Putamen (tissue), 1 donor: ENCODE measurements around the gene AVP.
"Not testable (repeated sequence)": the region's sequence is repeated elsewhere in the genome, so short reads cannot be mapped to it uniquely, and the experiment has no call there.

Experiments used
- DNase-seq: peaks from one replicate; pipeline ENCODE4 v3.0.0-alpha.2; 2016; ENCODE audit warnings: low spot score

The AVP gene

GRCh38 chr20:3082955-3083952 is 1.3 kb downstream of the AVP start:
- no peak for DNase-seq

DNA sequence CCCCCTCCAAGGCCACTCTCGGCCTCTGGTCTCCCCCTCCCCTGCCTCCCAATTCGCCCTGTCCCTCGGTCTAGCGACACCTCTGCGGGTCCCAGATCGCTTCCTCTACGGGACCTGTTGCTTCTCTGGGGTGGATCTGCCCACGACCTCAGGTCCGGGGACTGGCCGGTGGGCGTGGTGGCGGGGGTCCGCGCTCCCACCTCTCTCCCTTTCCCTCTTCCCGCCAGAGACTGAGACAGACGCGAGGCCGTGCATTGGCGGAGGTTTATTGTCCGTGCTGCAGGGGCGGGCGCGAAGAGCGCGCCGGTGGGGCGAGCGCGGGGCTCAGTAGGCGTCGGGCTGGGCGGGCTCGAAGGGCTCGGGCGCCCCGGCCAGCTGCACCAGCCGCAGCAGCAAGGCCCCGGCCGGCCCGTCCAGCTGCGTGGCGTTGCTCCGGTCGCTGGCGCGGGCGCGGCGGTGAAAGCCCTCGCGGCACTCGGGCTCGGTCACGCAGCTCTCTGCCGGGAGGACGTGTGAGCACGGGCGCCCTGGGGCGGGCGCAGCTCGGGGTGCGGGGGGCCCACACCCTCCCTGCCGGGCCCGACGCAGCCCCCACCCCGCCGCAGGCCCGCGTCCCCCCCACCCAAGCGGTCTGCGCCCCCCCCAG is 2.1 kb downstream of the AVP start:
- DNase-seq, result no peak

DNA sequence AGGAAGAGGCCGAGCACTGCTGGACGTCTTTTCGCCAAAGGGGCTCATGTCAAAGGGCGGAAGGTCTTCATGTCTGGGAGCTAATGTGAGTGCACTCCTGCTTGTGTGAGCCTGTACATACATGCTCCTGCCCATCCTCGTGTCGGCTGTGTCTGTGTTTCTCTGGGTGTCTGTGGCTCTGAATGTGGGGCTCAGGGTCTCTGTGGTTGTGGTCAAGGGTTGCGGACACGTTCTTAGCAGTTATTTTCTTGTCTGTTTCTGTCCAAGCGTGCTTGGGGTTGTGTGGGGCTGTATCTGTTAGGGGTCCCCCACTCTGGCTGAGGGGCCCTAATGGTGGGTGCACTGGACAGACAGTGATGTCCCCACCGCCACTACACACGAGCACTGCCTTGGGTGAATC is 2.9 kb downstream of the AVP start:
- DNase-seq, result no peak

DNA sequence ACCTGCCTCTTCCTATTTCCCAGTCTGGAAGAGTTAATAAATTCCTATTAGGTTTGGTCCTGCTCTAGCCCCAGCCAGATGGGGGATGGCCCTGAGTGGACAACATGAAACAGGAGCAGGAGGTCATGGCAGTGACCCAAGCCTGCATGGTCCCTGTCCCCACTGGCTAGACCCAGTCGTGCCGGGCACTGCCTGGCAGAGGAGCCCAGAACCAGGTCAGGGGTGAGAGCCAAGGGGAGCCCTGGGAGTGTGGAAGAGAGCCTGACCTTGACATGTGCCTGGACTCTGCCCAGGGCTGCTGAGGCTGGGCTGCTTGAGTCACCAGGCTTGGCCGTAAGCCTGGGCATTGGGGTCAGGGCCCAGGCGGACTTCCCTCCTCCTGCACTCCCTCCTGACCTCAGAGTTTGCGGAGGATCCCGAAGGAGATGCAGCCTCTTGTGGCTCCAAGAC is 3.6 kb downstream of the AVP start:
- no peak for DNase-seq

DNA sequence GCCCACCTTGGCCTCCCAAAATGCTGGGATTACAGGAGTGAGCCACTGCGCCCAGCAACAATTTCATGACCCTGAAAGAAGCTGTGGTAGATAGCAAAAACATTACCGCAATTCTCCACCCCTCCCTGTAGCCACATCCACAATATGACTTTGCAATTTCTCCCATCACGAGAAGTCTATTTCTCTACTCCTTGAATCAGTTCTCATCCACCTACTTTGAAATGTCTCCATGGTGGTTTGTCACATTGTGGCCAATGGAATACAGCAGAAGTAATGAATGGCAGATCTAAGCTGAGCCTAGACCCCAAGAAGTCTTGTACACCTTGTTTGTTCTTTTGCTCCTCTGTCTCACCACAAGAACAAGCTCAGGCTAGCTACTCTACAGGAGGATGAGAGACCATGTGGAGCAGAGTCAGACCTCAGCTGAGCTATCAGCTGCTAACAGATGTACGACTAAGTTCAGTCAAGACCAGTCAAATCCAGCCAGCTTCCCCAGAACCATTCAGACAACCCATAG is 6.8 kb downstream of the AVP start:
- no peak for DNase-seq

DNA sequence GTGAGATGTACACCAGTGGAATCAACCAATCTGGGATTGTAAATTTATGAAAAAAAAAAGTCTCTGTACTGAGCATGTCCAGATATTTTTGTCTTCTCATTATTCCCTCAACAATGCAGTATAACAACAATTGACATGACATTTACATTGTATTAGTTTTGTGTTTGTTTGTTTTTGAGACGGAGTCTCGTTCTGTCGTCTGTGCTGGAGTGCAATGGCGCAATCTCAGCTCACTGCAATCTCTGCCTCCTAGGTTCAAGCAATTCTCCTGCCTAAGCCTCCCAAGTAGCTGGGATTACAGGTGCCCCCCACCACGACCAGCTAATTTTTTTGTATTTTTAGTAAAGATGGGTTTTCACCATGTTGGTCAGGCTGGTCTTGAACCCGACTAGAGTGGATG is 9.2 kb downstream of the AVP start:
- DNase-seq, result not testable (repeated sequence)

GRCh38 chr20:3074812-3075211 is 9.7 kb downstream of the AVP start:
- DNase-seq, result no peak

DNA sequence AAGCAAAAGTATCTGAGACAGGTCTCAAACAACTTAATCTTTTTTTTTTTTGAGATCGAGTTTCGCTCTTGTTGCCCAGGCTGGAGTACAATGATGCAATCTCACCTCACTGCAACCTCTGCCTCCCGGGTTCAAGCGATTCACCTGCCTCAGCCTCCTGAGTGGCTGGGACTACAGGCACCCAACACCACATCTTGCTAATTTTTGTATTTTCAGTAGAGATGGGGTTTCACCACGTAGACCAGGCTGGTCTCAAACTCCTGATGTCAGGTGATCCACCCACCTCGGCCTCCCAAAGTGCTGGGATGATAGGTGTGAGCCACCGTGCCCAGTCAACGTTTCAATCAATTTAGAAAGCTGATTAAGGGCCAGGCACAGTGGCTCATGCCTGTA is 11.3 kb downstream of the AVP start:
- DNase-seq, result not testable (repeated sequence)

- no peak for DNase-seq
These were observed 11.8 kb downstream of the AVP start for GRCh38 chr20:3072530-3073250.

- DNase-seq, result no peak
These were observed 12.7 kb downstream of the AVP start, which contains the start of gene OXT for GRCh38 chr20:3071610-3072529. OXT (plus strand) TSS chr20:3071620; CDS start chr20:3071656, 36 bp downstream.

GRCh38 chr20:3071266-3071609 is 13.3 kb downstream of the AVP start:
- DNase-seq, result no peak

- DNase-seq, result no peak
These were observed 13.8 kb downstream of the AVP start for GRCh38 chr20:3070725-3071124.

DNA sequence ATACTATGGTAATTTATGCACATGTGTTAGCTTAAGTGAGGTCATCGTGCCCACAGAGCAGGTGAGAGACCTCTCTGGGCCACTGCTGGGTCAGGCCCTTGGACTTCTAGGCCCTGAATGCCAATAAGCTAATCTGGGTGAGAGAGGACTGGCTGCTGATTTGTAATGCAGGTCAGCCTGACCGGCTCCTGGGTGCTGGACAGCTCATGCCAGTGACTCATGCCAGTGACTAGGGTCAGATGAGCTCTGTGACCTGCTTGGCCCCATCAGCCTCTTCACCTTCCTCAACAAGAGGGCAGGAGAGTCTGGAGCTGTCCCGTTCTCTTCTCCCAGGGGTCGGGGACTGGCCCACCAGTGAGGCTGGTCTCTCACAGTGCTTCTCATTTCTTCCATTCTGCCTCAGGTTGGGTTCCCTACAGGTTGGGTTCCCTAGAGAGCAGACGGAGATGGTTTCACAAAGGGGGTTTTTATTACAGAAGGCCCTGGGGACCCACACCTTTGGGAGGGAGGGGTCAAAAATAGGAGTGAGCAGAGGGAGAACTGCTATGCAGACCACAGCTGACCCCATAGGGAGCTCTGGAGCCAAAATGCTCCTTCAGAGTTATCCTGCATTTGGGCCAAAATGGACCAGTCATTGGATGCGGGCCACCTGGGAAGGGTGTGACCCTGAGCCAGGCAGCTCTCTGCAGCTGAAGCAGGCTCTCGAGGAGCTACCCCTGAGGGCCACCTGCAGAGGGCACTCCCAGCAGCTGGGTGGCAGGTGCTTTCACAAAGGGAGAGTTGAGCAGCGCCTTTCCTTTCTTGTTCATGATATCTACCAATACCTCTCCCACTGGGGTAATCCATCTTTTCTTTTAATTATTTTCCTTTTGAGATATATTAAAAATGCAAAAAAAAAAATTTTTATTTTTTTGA is 15.3 kb downstream of the AVP start:
- DNase-seq, result no peak

DNA sequence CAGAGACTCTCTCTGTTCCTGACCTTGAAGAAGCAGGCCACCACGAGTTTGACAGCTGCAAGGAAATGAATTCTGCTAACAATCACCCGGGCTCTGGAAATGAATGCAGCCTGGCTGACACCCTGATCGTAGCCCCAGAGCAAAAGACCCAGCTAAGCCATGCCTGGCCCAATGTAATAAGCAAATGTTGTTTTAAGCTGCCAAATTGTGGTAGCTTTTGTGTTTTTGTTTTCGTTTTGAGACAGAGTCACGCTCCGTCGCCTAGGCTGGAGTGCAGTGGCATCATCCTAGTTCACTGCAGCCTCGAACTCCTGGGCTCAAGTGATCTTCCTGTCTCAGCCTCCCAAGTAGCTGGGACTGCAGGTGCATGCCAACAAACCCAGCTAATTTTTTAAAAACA is 16.4 kb downstream of the AVP start:
- DNase-seq, result no peak

- DNase-seq, result no peak
These were observed 17.1 kb downstream of the AVP start for GRCh38 chr20:3067139-3068014.

DNA sequence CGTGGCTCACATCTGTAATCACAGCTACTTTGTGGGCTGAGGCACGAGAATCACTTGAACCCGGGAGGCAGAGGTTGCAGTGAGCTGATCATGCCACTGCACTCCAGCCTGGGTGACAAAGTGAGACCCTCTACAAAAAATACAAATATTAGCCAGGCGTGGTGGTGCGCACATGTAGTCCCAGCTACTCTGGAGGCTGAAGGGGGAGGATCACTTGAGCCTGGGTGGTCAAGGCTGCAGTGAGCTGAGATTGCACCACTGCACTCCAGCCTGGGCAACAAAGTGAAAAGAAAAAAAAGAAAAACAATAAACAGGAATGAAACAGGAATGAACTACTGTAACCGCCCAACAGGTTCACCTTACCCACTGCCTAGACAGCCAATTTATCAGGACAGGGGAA is 20.4 kb downstream of the AVP start:
- not testable (repeated sequence) for DNase-seq

DNA sequence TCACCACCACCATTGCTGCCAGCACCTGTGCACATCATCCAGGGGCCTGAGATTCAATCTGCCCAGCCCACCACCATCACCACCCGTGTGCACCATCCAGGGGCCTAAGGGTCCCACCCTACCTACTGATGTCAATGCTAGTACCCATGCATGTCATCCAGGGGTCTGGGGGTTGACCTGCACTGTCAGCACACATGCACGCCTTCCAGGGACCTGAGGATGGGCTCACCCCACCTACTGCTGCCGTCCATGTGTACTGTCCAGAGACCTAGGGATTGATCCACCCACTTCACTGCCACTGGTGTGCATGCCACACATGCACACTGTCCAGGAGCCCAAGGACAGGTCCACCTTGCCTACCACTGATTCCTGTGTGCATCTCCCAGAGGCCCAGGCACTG is 25.0 kb downstream of the AVP start:
- no peak for DNase-seq

DNA sequence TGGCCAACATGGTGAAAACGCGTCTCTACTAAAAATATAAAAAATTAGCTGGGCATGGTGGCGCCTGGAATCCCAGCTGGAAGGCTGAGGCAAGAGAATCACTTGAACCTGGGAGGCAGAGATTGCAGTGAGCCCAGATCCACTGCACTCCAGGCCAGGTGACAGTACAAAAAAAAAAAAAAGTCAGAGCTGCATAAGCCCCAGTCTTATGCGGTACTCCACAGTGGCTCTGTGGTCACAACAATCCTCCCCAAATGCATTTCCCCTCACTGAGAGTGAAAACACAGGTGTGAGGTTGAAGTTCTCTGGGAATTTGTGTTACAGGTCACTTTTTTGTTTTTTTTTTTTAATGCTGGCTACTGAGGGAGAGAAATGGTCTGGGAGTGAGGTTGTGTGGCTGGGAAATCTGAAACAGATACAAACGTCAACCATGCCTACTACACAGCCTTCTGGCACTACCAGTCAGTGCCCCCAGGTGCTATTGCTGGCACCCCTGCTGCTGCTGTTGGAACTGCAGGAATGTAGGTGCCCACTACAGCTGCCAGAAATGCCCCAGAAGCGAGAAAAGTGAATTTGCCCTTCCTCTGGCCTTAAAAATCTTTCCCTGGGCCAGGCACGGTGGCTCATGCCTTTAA is 33.0 kb downstream of the AVP start:
- no peak for DNase-seq
